Breast epithelium (tissue), 4 donors: ENCODE data around the gene ERC1. TPM values are rescaled to one million over a fixed set of nuclear protein-coding genes. Genes with fewer than 3 reads are reported as not detected.

Experiments used
- DNase-seq, 2 donors: peaks; one replicate each; pipeline ENCODE4 v3.0.0-alpha.2; 2019; ENCODE audit warnings: low spot score in 2 of 2
- H3K27ac ChIP-seq, 2 donors: fragments of 200-600 bp; sonication (generic) in 1 of 2; one replicate each; pipeline ENCODE4 v1.5.1; 2016 to 2019; ENCODE audit warnings: mild to moderate bottlenecking in 1 of 2
- H3K27me3 ChIP-seq, 2 donors: fragments of 200-600 bp; sonication (generic) in 1 of 2; one replicate each; pipeline versions ENCODE4 v1.5.1 to v1.6.0; 2017 to 2019; ENCODE audit warnings: control low read depth in 1 of 2, mild to moderate bottlenecking in 1 of 2
- H3K36me3 ChIP-seq: fragments of 200-600 bp; one replicate; pipeline ENCODE4 v1.5.1; 2019
- H3K4me1 ChIP-seq, 2 donors: fragments of 200-600 bp; sonication (generic); one replicate each; pipeline ENCODE4 v1.5.1; 2016 to 2019; ENCODE audit warnings: control low read depth in 1 of 2
- H3K4me3 ChIP-seq, 3 donors: fragments of 200-600 bp; sonication (generic); 1 replicate in 2 of 3; 2 replicates in 1 of 3; pipeline ENCODE4 v1.5.1; 2016 to 2019; ENCODE audit warnings: mild to moderate bottlenecking in 3 of 3, moderate library complexity in 2 of 3
- H3K9me3 ChIP-seq, 2 donors: fragments of 200-600 bp; sonication (generic) in 1 of 2; one replicate each; pipeline ENCODE4 v1.5.1; 2016 to 2019; ENCODE audit warnings: control low read depth in 1 of 2
- POLR2A ChIP-seq: fragments of 450-650 bp; IDR thresholded peaks from one replicate; pipeline ENCODE4 v1.6.1; 2016; ENCODE audit warnings: antibody characterized with exemption, mild to moderate bottlenecking, moderate library complexity
- POLR2AphosphoS5 ChIP-seq, 3 donors: sonication (generic); formaldehyde crosslinking; IDR thresholded peaks; one replicate each; pipeline ENCODE4 v1.6.1; 2017; ENCODE audit warnings: antibody characterized with exemption in 3 of 3
- intact Hi-C: fragments of 100-400 bp; cut with DNase I; formaldehyde crosslinking; loops from one replicate; pipeline ENCODE4 v1.15.1; 2023; ENCODE audit warnings: low total_unique reads
- total RNA-seq, 3 donors: library from RNA; depleted of rRNA; stranded (reverse); fragments of >200 nt; gene quantifications; one replicate each; pipeline ENCODE4 v1.1.0, GENCODE V29; 2016
- TF ChIP-seq, protein P1 (sequence below), 3 donors: fragments of 450-650 bp; IDR thresholded peaks; one replicate each; pipeline ENCODE4 v1.5.1; 2016 to 2017; ENCODE audit warnings: antibody characterized with exemption in 3 of 3, mild to moderate bottlenecking in 3 of 3, moderate library complexity in 3 of 3

Gene ERC1
- total RNA-seq, 3 donors from 2014 or later, result 47.4 to 63.4 (median 52.8) TPM

DNA sequence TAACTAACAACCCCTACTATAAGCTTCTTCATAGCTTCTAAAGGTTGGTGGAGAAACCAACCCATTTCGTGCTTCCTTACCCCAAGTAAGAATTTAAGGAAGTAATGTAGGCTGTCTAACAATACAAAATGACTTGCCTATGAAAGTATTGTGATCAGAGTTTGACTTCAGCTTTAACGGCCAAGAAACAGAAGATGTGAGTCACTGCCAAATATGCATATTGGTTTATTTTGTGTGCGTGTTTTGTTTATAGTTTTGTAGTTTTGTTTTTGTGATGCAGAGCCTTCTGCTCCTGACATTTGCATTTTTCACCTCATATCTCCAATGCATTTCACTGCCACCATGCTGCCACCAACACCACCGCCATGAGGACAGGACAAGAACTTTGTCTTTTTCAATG is 457.3 kb downstream of the ERC1 start:
- no peak overlapping the region for H3K27ac ChIP-seq

DNA sequence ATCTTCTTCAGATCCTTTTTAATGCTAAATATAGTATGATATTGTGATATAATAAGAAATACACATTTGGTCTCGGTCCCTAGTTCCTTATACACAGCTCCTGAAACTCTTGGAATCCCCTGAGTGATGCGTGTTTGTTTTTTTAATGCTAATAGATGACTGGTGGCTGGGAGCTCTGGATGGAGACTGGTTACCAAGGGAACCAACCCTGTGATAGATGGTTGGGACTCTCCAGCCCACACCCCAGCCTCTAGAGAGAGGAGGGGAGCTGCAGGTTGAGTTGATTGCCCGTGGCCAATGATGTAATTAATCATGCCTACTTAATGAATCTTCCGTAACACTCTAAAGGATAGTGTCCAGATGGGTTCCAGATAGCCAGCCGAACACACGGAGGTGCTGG is 462.8 kb downstream of the ERC1 start:
- no peaks in the 10 kb centered on the region for H3K4me1 ChIP-seq
- H3K27me3 ChIP-seq, result no peaks in the 10 kb centered on the region
- no peak for DNase-seq
- no peak overlapping the region for H3K4me3 ChIP-seq
- H3K36me3 ChIP-seq, result no peaks in the 10 kb centered on the region
- intact Hi-C loops, result no loop called here
- TF ChIP-seq, protein P1, sequence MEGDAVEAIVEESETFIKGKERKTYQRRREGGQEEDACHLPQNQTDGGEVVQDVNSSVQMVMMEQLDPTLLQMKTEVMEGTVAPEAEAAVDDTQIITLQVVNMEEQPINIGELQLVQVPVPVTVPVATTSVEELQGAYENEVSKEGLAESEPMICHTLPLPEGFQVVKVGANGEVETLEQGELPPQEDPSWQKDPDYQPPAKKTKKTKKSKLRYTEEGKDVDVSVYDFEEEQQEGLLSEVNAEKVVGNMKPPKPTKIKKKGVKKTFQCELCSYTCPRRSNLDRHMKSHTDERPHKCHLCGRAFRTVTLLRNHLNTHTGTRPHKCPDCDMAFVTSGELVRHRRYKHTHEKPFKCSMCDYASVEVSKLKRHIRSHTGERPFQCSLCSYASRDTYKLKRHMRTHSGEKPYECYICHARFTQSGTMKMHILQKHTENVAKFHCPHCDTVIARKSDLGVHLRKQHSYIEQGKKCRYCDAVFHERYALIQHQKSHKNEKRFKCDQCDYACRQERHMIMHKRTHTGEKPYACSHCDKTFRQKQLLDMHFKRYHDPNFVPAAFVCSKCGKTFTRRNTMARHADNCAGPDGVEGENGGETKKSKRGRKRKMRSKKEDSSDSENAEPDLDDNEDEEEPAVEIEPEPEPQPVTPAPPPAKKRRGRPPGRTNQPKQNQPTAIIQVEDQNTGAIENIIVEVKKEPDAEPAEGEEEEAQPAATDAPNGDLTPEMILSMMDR (IDR thresholded peaks at IDR 0.05), result no peak
- no peak for TF ChIP-seq POLR2A
- no peak for TF ChIP-seq POLR2AphosphoS5 (IDR thresholded peaks at IDR 0.05)
- no peaks in the 10 kb centered on the region for H3K9me3 ChIP-seq
- no peak overlapping the region for H3K27ac ChIP-seq

More for the DNA sequence above, 457.3 kb downstream of the ERC1 start:
- no peak for DNase-seq
- Histone ChIP-seq H3K9me3 (no peaks in the 10 kb centered on the region), H3K27me3 (no peaks in the 10 kb centered on the region), H3K36me3 (no peaks in the 10 kb centered on the region), H3K4me3 (no peak overlapping the region), H3K4me1 (no peaks in the 10 kb centered on the region)
- TF ChIP-seq POLR2A (no peak), POLR2AphosphoS5 (IDR thresholded peaks at IDR 0.05) (no peak)
- TF ChIP-seq, protein P1 (IDR thresholded peaks at IDR 0.05), result no peak
- intact Hi-C loops, result no loop called here

DNA sequence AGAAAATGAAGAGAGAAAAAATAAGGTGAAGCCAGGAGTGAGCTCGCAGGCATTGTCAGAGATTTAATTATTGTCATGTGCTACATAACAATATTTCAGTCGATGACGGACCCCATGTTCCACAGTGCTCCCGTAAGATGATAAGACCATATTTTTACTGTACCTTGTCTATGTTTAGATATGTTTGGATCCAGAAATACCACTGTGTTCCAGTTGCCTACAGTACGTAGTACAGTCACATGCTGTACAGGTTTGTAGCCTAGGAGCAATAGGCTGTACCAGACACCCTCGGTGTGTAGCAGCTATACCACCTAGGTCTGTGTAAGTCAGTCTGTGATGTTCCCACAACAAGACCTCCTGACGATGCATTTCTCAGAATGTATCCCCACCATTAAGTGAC is 465.9 kb downstream of the ERC1 start:
- no peak for TF ChIP-seq POLR2A
- TF ChIP-seq POLR2AphosphoS5 (IDR thresholded peaks at IDR 0.05), result no peak
- TF ChIP-seq, protein P1 (IDR thresholded peaks at IDR 0.05), result no peak
- Histone ChIP-seq H3K27me3 (no peaks in the 10 kb centered on the region), H3K4me3 (no peak overlapping the region), H3K9me3 (no peaks in the 10 kb centered on the region), H3K4me1 (no peaks in the 10 kb centered on the region), H3K27ac (no peak overlapping the region), H3K36me3 (no peaks in the 10 kb centered on the region)
- intact Hi-C loops, result no loop called here
- no peak for DNase-seq

DNA sequence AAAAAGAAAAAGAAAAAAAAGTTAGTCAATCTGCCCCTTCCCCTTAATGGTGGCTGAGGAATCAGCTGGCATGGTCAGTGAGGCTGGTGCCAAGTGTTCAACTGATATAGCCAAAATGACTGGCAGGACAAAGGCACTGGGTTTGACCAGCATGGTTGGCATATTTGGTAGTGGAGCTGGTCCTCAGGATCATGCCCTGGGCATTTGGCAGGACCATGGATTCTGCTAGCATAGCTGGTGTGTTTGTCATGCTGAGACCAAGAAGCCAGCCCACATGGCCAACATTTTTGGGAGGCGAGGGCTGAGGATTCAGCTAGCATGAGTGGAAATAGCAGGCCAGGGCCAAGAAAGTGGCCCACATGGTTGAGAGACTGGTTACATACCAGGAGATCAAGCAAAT is 466.9 kb downstream of the ERC1 start:
- H3K36me3 ChIP-seq, result no peaks in the 10 kb centered on the region
- no peaks in the 10 kb centered on the region for H3K4me1 ChIP-seq
- no peak overlapping the region for H3K27ac ChIP-seq
- no peaks in the 10 kb centered on the region for H3K9me3 ChIP-seq
- intact Hi-C loops, result no loop called here
- DNase-seq, result peak in 1 of 2 donors; percentile 53
- no peak overlapping the region for H3K4me3 ChIP-seq
- no peak for TF ChIP-seq POLR2A
- TF ChIP-seq, protein P1 (IDR thresholded peaks at IDR 0.05), result no peak
- no peak for TF ChIP-seq POLR2AphosphoS5 (IDR thresholded peaks at IDR 0.05)
- H3K27me3 ChIP-seq, result no peaks in the 10 kb centered on the region

DNA sequence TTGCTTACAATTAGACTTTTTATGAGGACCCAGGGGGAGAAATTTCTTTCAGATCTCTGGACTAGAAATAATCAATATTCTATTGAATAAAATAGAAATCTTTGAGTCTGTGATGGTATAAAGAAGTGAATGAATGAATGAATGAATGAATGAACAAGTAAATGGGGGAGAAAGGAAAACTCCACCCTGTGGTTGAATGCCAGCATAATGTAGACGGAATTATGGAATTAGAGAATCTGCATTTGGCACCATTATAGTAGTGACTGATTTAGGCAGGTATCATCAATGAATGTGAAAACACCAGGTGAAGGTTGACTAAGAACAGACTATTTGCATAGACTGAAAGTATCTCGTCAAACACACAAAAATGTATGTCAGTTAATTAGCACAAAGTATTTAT is 468.3 kb downstream of the ERC1 start:
- no peak overlapping the region for H3K27ac ChIP-seq
- H3K4me1 ChIP-seq, result no peaks in the 10 kb centered on the region
- H3K27me3 ChIP-seq, result no peaks in the 10 kb centered on the region
- intact Hi-C loops, result no loop called here
- no peak for DNase-seq
- no peak overlapping the region for H3K4me3 ChIP-seq
- H3K9me3 ChIP-seq, result no peaks in the 10 kb centered on the region
- H3K36me3 ChIP-seq, result no peaks in the 10 kb centered on the region
- TF ChIP-seq, protein P1 (IDR thresholded peaks at IDR 0.05), result no peak
- TF ChIP-seq POLR2A, result no peak
- TF ChIP-seq POLR2AphosphoS5 (IDR thresholded peaks at IDR 0.05), result no peak
